GM23338 (cell line): ENCODE data around the gene CNTN5. TPM values are rescaled to one million over a fixed set of nuclear protein-coding genes. Genes with fewer than 3 reads are reported as not detected.

Experiments used
- ATAC-seq: fragments of 200-7000 bp; cut with Tn5 transposase; 3 replicates; pipeline ENCODE4 v1.9.1; 2020
- DNase-seq: peaks from one replicate; pipeline ENCODE4 v3.0.0-alpha.2; 2015; ENCODE audit warnings: low spot score
- H2AFZ ChIP-seq: fragments of 200-600 bp; sonication (generic); 2 replicates; pipeline ENCODE4 v1.8.0; 2016; ENCODE audit warnings: antibody characterized with exemption, mild to moderate bottlenecking, moderate library complexity
- H3F3A ChIP-seq: fragments of 200-600 bp; sonication (generic); replicated peaks from 2 replicates; pipeline ENCODE4 v1.8.0; 2017; ENCODE audit warnings: antibody characterized with exemption, mixed run types, low read depth
- H3K27ac ChIP-seq: fragments of 200-600 bp; sonication (generic); 2 replicates; pipeline ENCODE4 v1.6.1; 2016; ENCODE audit warnings: low read depth
- H3K27me3 ChIP-seq: fragments of 200-600 bp; sonication (generic); 2 replicates; pipeline ENCODE4 v1.8.0; 2016; ENCODE audit warnings: mild to moderate bottlenecking, mixed run types, moderate library complexity; ENCODE audit not compliant: insufficient read depth
- H3K36me3 ChIP-seq: fragments of 200-600 bp; sonication (generic); 2 replicates; pipeline ENCODE4 v1.8.0; 2016; ENCODE audit warnings: mild to moderate bottlenecking; ENCODE audit not compliant: insufficient read depth
- H3K4me1 ChIP-seq: fragments of 200-600 bp; sonication (generic); 2 replicates; pipeline ENCODE4 v1.8.0; 2016; ENCODE audit warnings: mild to moderate bottlenecking, moderate library complexity; ENCODE audit not compliant: insufficient read depth
- H3K4me2 ChIP-seq: fragments of 200-600 bp; sonication (generic); 2 replicates; pipeline ENCODE4 v1.7.1; 2017; ENCODE audit warnings: mixed run types
- H3K4me3 ChIP-seq: fragments of 200-600 bp; sonication (generic); 2 replicates; pipeline ENCODE4 v1.6.1; 2016; ENCODE audit warnings: mixed run types
- H3K79me2 ChIP-seq: fragments of 200-600 bp; sonication (generic); replicated peaks from 2 replicates; pipeline ENCODE4 v1.8.0; 2017; ENCODE audit warnings: mild to moderate bottlenecking; ENCODE audit not compliant: insufficient read depth
- H3K9me2 ChIP-seq: fragments of 200-600 bp; sonication (generic); 2 replicates; pipeline ENCODE4 v1.8.0; 2017; ENCODE audit not compliant: insufficient read depth
- H4K20me1 ChIP-seq: fragments of 200-600 bp; sonication (generic); replicated peaks from 2 replicates; pipeline ENCODE4 v1.8.0; 2017; ENCODE audit warnings: mild to moderate bottlenecking; ENCODE audit not compliant: insufficient read depth
- H3K27ac Mint-ChIP-seq: 2 replicates; pipeline ENCODE4 v1.8.0; 2020; ENCODE audit warnings: inconsistent platforms, mild to moderate bottlenecking, moderate library complexity, mixed read lengths
- H3K27me3 Mint-ChIP-seq: 3 replicates; pipeline ENCODE4 v1.8.0; 2022; ENCODE audit warnings: low read depth, mild to moderate bottlenecking, moderate library complexity, mixed read lengths, inconsistent platforms; ENCODE audit not compliant: insufficient read depth, poor library complexity
- H3K36me3 Mint-ChIP-seq: 3 replicates; pipeline ENCODE4 v1.8.0; 2021; ENCODE audit warnings: low read depth, mild to moderate bottlenecking, inconsistent platforms, moderate library complexity, mixed read lengths
- H3K4me1 Mint-ChIP-seq: 3 replicates; pipeline ENCODE4 v1.8.0; 2020; ENCODE audit warnings: mild to moderate bottlenecking, inconsistent platforms, mixed read lengths
- H3K4me3 Mint-ChIP-seq: 3 replicates; pipeline ENCODE4 v1.8.0; 2021; ENCODE audit warnings: moderate library complexity, mild to moderate bottlenecking, inconsistent platforms, mixed read lengths
- H3K9me3 Mint-ChIP-seq: 3 replicates; pipeline ENCODE4 v1.8.0; 2020; ENCODE audit warnings: moderate library complexity, mild to moderate bottlenecking, inconsistent platforms, mixed read lengths
- CREB1 ChIP-seq: fragments of 250-450 bp; sonication (Bioruptor Pico); IDR thresholded peaks from 2 replicates; pipeline ENCODE4 v1.5.0; 2020; ENCODE audit warnings: low read depth, mild to moderate bottlenecking, moderate library complexity
- CTCF ChIP-seq, 2 experiments: fragments of 200-600 bp in 1 of 2; sonication (generic) in 1 of 2; conservative IDR thresholded peaks; 2 replicates each; pipeline versions ENCODE4 v1.5.1 to v1.6.1; 2016 to 2017; ENCODE audit warnings: antibody characterized with exemption in 2 of 2, low read depth in 2 of 2, mild to moderate bottlenecking in 2 of 2, moderate library complexity in 1 of 2
- EZH2 ChIP-seq: fragments of 200-600 bp; sonication (generic); IDR thresholded peaks from one replicate; pipeline ENCODE4 v1.8.0; 2017; ENCODE audit warnings: antibody characterized with exemption, mild to moderate bottlenecking, low read depth; ENCODE audit not compliant: unreplicated experiment
- JUNB ChIP-seq: IDR thresholded peaks from one replicate; pipeline ENCODE4 v1.6.1; 2016; ENCODE audit warnings: antibody characterized with exemption; ENCODE audit not compliant: unreplicated experiment
- POLR2AphosphoS5 ChIP-seq: IDR thresholded peaks from 2 replicates; pipeline ENCODE4 v1.6.1; 2016; ENCODE audit warnings: antibody characterized with exemption, low read depth
- REST ChIP-seq: IDR thresholded peaks from one replicate; pipeline ENCODE4 v1.6.1; 2018; ENCODE audit warnings: antibody characterized with exemption; ENCODE audit not compliant: unreplicated experiment
- ZNF114 ChIP-seq: fragments of 250-450 bp; sonication (Bioruptor Pico); IDR thresholded peaks from 2 replicates; pipeline ENCODE4 v1.5.0; 2020; ENCODE audit warnings: mild to moderate bottlenecking, moderate library complexity
- ZNF331 ChIP-seq: fragments of 250-450 bp; sonication (Bioruptor Pico); IDR thresholded peaks from 2 replicates; pipeline ENCODE4 v1.5.0; 2020; ENCODE audit warnings: low read depth, mild to moderate bottlenecking, moderate library complexity
- ZNF462 ChIP-seq: fragments of 250-450 bp; sonication (Bioruptor Pico); IDR thresholded peaks from 2 replicates; pipeline ENCODE4 v1.5.0; 2020; ENCODE audit warnings: mild to moderate bottlenecking, moderate library complexity
- polyA plus RNA-seq: library from polyadenylated mRNA; unstranded; fragments of >200 nt; fragmentation: Nextera tagmentation; extraction: Ambion mirVana; gene quantifications from 2 replicates; pipeline ENCODE4 v1.2.1, GENCODE V29; 2016
- total RNA-seq: library from RNA; depleted of rRNA; stranded (reverse); fragments of >200 nt; shearing (Covaris generic); gene quantifications from 2 replicates; pipeline ENCODE4 v1.2.3, GENCODE V29; 2014

CNTN5 gene
- total and polyA plus RNA-seq, 2 experiments from 2014 or later = not detected

GRCh38 chr11:99708928-99709672, 688.4 kb downstream of the CNTN5 start (continued):
- no peak for TF ChIP-seq JUNB
- TF ChIP-seq ZNF114 (CRISPR knock-in tag) = no peak
- no peak for TF ChIP-seq EZH2
- no peak for TF ChIP-seq ZNF462 (CRISPR knock-in tag)

- no peaks in the 10 kb centered on the region for H3K27me3 ChIP-seq
- Mint-ChIP-seq H3K4me1 (no peaks in the 10 kb centered on the region), H3K4me3 (no peak overlapping the region), H3K9me3 (peaks cover 7% of the 10 kb centered on the region; the same call in 2 of the 3 replicates), H3K27me3 (no peaks in the 10 kb centered on the region), H3K27ac (no peak overlapping the region), H3K36me3 (no peaks in the 10 kb centered on the region)
- H2AFZ ChIP-seq = no peak overlapping the region
- no peak overlapping the region for H3K27ac ChIP-seq
- H3K79me2 ChIP-seq = no peaks in the 10 kb centered on the region
- no peak overlapping the region for H3K4me3 ChIP-seq
- ATAC-seq = no peak
- H3K4me1 ChIP-seq = no peaks in the 10 kb centered on the region
- H3K36me3 ChIP-seq = no peaks in the 10 kb centered on the region
- no peaks in the 10 kb centered on the region for H3F3A ChIP-seq
- H4K20me1 ChIP-seq = no peaks in the 10 kb centered on the region
- H3K9me2 ChIP-seq = 0 out of 2 replicates have a peak, but pooled peaks cover 10% of the 10 kb centered on the region
- H3K4me2 ChIP-seq = no peak overlapping the region
- no peak for DNase-seq
- TF ChIP-seq POLR2AphosphoS5 (no peak), CTCF (conservative IDR thresholded peaks at IDR 0.05; ENCODE audit: low read depth in 2 of 2) (no peak), ZNF331 (CRISPR knock-in tag) (no peak), CREB1 (CRISPR knock-in tag) (no peak), REST (no peak), EZH2 (no peak)
Measured at GRCh38 chr11:99716302-99716701, 695.6 kb downstream of the CNTN5 start.
